ENCODE results near the gene MDK. TPM values are rescaled to one million over a fixed set of nuclear protein-coding genes. Genes with fewer than 3 reads are reported as not detected.
"Not testable (repeated sequence)": the region's sequence is repeated elsewhere in the genome, so short reads cannot be mapped to it uniquely, and the experiment has no call there.

MDK gene
- total RNA-seq, 1 donor from 2014 or later = 22.5 TPM

GRCh38 chr11:46367244-46367915 is 14.1 kb upstream of the MDK start:
- DNase-seq (ENCODE audit: low read depth) = no peak

DNA sequence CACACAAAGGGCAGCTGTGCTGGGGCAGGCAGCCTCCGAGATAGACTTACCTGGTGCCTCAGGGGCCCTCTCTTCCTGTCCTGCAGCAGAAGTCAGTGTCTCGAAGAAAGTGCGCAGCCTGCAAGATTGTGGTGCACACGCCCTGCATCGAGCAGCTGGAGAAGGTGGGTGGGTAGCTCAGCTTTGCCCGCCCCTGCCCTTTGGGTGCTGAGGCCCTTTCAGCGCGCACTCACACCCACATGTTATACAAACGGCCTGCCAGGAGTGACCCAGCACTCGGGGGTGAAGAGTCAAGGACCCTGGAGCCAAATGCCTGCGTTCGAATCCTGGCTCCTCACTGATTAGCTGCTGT is 13.6 kb upstream of the MDK start:
- DNase-seq (ENCODE audit: low read depth) = no peak

GRCh38 chr11:46369458-46370152 is 11.9 kb upstream of the MDK start:
- DNase-seq (ENCODE audit: low read depth) = no peak

GRCh38 chr11:46370253-46370652 is 11.2 kb upstream of the MDK start:
- no peak for DNase-seq (ENCODE audit: low read depth)

DNA sequence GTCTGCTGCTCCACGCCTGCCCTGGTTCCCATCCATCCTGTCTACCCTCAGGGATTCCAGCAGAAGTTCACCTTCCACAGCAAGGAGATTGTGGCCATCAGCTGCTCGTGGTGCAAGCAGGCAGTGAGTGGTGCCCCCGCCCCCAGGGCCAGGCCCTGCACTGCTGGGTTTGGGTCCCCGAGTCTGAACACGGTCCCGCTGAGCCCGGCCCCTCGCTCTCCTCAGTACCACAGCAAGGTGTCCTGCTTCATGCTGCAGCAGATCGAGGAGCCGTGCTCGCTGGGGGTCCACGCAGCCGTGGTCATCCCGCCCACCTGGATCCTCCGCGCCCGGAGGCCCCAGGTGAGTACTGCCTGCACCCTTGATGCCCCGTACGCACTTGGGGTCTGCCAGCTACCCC is 10.2 kb upstream of the MDK start:
- not testable (repeated sequence) for DNase-seq (ENCODE audit: low read depth)

- no peak for DNase-seq (ENCODE audit: low read depth)
Observed at GRCh38 chr11:46372086-46372485, 9.4 kb upstream of the MDK start.

- DNase-seq (ENCODE audit: low read depth) = not testable (repeated sequence)
Observed at GRCh38 chr11:46372501-46372900, 9.0 kb upstream of the MDK start.

- no peak for DNase-seq (ENCODE audit: low read depth)
Observed at GRCh38 chr11:46373787-46374740, 7.4 kb upstream of the MDK start.

GRCh38 chr11:46374815-46375214 is 6.7 kb upstream of the MDK start:
- DNase-seq (ENCODE audit: low read depth) = no peak

DNA sequence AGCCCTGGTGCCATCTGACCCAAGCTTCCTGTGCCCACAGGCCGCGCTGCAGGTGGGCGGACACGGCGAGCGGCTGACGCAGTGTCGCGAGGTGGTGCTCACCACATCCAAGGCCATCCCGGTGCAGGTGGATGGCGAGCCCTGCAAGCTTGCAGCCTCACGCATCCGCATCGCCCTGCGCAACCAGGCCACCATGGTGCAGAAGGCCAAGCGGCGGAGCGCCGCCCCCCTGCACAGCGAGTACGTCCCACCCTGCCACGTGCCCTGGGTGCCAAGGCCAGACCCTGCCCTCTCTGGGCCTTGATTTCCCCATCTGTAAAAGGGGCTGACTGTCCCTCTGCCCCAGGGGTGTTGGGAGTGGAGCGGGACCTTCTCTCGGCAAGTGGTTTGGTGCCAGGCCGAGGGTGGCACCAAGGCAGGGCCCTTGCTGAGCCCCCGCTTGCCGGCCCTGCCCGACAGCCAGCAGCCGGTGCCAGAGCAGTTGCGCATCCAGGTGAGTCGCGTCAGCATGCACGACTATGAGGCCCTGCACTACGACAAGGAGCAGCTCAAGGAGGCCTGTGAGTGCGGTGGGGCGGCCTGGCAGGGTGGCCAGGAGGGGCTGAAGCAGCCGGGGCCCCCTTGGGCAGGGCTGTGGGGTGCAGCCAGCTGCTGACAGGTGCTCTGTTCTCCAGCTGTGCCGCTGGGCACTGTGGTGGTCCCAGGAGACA is 5.9 kb upstream of the MDK start:
- DNase-seq (ENCODE audit: low read depth) = no peak

DNA sequence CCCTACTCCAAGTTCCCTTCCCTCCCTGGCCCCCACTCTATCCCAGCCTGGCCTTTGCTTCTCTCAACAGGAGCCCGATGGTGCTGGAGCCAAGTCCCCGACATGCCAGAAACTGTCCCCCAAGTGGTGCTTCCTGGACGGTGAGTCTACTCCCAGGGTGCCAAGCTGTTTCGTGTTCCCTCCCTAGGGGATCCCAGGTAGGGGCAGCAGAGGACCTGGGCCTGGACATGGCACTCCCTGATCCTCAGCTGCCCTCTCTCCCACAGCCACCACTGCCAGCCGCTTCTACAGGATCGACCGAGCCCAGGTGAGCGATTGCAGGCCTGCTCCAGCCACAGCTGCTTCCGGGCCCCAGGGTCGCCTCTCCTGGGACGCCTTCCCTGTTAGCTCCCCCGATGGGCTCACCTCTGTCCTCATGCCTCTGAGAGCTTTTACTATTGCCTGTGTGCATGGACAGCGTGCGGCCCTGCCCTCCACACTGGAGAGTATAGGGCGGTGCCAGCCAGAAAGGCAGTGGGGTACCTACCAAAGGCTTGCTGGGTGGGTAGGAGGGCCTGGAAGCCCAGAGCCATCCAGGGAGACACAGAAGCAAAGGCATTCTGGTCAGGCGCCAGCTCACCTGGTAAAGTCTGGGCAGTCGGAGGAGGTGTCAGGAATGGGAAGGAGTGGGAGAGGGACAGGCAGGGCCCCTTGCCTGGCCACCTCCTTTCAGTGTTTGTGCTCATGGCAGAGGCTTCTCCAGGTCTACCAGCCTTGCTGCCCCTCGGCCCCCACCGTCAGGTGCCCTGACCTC is 5.0 kb upstream of the MDK start:
- no peak for DNase-seq (ENCODE audit: low read depth)

GRCh38 chr11:46377290-46377689 is 4.2 kb upstream of the MDK start:
- no peak for DNase-seq (ENCODE audit: low read depth)

- no peak for DNase-seq (ENCODE audit: low read depth)
Observed at GRCh38 chr11:46377831-46378230, 3.6 kb upstream of the MDK start.

GRCh38 chr11:46378296-46378695 is 3.2 kb upstream of the MDK start:
- no peak for DNase-seq (ENCODE audit: low read depth)

GRCh38 chr11:46378811-46379481 is 2.5 kb upstream of the MDK start:
- no peak for DNase-seq (ENCODE audit: low read depth)

- not testable (repeated sequence) for DNase-seq (ENCODE audit: low read depth)
Observed at GRCh38 chr11:46379482-46380293, 1.8 kb upstream of the MDK start.

DNA sequence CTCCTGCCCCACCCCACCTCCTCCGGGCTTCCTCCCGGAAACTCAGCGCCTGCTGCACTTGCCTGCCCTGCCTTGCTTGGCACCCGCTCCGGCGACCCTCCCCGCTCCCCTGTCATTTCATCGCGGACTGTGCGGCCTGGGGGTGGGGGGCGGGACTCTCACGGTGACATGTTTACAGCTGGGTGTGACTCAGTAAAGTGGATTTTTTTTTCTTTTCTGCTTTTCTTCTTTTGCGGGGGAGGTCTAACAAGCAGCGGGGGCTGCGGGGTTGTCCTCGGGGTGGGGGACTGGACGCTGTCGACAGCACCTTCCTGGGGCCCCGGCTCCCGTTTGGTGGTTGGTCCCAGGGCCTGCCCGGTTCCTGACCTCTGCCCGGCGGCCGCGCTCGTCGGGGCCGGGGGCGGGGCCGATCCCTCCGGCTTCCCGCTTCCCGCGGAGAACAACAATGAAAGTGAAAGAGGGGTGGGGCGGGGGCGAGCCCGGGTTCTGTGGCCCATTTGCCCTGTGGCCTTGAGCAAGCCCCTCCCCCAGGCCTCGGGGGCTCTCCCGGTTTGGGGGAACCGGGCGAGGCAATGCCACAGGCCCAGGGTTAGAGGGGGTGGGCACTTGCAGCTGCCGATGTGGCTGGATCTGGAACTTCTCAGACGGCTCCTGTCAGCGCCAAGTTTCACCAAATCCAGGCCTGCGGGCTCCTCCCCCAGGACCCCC is 975 bp upstream of the MDK start:
- DNase-seq (ENCODE audit: low read depth) = no peak

DNA sequence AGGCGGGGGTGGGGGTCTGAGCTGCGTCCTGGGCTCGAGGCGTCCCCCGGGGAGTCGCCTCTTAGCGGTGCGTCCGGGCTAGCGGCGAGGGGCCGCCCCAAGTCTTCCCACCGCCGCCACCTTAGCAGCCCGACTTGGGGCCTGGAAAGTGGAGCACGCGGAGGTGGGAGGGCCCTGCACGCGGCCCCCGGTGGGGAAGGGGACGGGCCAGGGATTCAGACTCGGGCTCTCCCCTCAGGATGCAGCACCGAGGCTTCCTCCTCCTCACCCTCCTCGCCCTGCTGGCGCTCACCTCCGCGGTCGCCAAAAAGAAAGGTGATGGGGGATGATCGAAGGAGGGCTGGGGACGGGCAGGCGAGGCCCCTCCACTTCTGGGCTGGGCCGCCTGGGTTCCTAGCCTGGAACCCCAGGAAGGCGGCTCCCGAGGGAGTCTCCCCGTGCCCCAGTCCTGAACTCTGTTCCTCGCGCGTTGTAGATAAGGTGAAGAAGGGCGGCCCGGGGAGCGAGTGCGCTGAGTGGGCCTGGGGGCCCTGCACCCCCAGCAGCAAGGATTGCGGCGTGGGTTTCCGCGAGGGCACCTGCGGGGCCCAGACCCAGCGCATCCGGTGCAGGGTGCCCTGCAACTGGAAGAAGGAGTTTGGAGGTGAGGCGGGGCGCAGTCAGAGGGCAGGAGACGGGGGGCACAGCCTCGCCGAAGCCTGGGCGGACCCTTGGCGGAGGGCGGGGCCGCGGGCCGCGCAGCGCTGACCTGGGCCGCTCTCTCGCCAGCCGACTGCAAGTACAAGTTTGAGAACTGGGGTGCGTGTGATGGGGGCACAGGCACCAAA is 563 bp downstream of the MDK start:
- no peak for DNase-seq (ENCODE audit: low read depth)
